ENCODE results near the gene EML1.

DNA sequence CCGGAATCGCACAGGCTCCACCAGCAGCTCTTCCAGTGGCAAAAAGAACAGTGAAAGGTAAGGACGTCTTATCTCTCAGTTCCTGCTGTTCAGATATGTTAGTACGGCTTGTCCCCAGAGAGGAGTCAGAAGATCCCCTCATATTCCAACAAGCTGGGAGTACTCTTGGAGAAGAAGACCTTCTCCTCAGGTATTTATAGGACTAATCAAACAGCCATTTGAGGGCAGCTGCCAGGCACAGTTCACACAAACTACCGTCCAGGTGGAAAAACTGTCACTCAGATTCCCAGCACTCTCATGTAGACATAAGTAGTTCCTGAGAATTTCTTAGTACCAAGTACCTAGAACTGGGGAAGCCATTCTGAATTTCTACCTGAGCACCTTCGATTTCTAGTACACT lies 85.3 kb downstream of the EML1 start:
- TF ChIP-seq POLR2A (IDR thresholded peaks at IDR 0.05): no peak
- TF ChIP-seq, protein P1, sequence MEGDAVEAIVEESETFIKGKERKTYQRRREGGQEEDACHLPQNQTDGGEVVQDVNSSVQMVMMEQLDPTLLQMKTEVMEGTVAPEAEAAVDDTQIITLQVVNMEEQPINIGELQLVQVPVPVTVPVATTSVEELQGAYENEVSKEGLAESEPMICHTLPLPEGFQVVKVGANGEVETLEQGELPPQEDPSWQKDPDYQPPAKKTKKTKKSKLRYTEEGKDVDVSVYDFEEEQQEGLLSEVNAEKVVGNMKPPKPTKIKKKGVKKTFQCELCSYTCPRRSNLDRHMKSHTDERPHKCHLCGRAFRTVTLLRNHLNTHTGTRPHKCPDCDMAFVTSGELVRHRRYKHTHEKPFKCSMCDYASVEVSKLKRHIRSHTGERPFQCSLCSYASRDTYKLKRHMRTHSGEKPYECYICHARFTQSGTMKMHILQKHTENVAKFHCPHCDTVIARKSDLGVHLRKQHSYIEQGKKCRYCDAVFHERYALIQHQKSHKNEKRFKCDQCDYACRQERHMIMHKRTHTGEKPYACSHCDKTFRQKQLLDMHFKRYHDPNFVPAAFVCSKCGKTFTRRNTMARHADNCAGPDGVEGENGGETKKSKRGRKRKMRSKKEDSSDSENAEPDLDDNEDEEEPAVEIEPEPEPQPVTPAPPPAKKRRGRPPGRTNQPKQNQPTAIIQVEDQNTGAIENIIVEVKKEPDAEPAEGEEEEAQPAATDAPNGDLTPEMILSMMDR (IDR thresholded peaks at IDR 0.05): no peak

All from body of pancreas (tissue), 4 donors.